ENCODE data around the gene OR2T34. TPM values are rescaled to one million over a fixed set of nuclear protein-coding genes. Genes with fewer than 3 reads are reported as not detected.

The OR2T34 gene
- polyA plus RNA-seq, 1 experiment: not detected

DNA sequence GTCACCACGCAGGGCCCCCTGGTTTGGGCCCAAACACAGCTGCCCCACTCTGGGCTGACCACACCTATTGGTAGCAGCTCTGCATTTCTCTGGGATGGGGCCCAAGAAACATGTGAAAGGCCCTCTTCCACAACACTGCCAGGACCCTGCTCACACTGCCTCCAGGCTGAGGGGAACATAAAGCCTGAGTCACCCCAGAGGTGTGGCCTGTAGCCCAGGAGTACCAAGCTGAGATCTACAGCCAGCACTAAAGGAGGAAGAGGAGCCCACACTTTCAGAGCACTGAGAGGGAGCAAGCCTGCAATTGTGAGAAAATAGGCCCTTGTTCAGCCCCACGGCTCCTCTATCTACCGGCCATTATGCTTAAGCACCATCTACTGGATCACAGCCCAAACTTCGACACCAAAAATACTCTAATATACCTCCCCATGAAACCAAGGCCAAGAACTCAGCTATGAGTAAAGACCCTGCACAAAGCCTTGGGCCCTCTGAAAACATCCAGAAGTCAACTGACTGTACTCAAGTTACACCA, 37.4 kb upstream of the OR2T34 start:
- CTCF ChIA-PET: interaction anchor here (0.6 kb wide), 1 partner anchor 195 kb away, joined by 3 read pairs; no protein-coding TSS in a partner anchor
- TF ChIP-seq, protein P1, sequence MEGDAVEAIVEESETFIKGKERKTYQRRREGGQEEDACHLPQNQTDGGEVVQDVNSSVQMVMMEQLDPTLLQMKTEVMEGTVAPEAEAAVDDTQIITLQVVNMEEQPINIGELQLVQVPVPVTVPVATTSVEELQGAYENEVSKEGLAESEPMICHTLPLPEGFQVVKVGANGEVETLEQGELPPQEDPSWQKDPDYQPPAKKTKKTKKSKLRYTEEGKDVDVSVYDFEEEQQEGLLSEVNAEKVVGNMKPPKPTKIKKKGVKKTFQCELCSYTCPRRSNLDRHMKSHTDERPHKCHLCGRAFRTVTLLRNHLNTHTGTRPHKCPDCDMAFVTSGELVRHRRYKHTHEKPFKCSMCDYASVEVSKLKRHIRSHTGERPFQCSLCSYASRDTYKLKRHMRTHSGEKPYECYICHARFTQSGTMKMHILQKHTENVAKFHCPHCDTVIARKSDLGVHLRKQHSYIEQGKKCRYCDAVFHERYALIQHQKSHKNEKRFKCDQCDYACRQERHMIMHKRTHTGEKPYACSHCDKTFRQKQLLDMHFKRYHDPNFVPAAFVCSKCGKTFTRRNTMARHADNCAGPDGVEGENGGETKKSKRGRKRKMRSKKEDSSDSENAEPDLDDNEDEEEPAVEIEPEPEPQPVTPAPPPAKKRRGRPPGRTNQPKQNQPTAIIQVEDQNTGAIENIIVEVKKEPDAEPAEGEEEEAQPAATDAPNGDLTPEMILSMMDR (IDR thresholded peaks at IDR 0.05; ENCODE audit: insufficient read depth, low read depth, low read length): no peak

GRCh38 chr1:248610301-248610700, 35.7 kb upstream of the OR2T34 start:
- TF ChIP-seq, protein P1 (IDR thresholded peaks at IDR 0.05; ENCODE audit: insufficient read depth, low read depth, low read length): no peak
- DNase-seq (ENCODE audit: low read depth): no peak
- no peak overlapping the region for H3K4me3 ChIP-seq (ENCODE audit: low read depth, low read length)
- H3K36me3 ChIP-seq (ENCODE audit: control insufficient read depth, insufficient read depth, low read length): no peaks in the 10 kb centered on the region
- ChIA-PET CTCF (no interaction called here), POLR2A (no interaction called here)
- no peaks in the 10 kb centered on the region for H3K27me3 ChIP-seq (ENCODE audit: control insufficient read depth, insufficient read depth, low read length)

More for the DNA sequence above, 37.4 kb upstream of the OR2T34 start:
- Histone ChIP-seq H3K27me3 (ENCODE audit: control insufficient read depth, insufficient read depth, low read length) (no peaks in the 10 kb centered on the region), H3K36me3 (ENCODE audit: control insufficient read depth, insufficient read depth, low read length) (no peaks in the 10 kb centered on the region), H3K4me3 (ENCODE audit: low read depth, low read length) (no peak overlapping the region)
- POLR2A ChIA-PET: no interaction called here
- DNase-seq (ENCODE audit: low read depth): no peak

- POLR2A ChIA-PET: no interaction called here
- TF ChIP-seq, protein P1 (IDR thresholded peaks at IDR 0.05; ENCODE audit: insufficient read depth, low read depth, low read length): no peak
- Histone ChIP-seq H3K36me3 (ENCODE audit: control insufficient read depth, insufficient read depth, low read length) (no peaks in the 10 kb centered on the region), H3K4me3 (ENCODE audit: low read depth, low read length) (no peak overlapping the region), H3K27me3 (ENCODE audit: control insufficient read depth, insufficient read depth, low read length) (no peaks in the 10 kb centered on the region)
- no peak for DNase-seq (ENCODE audit: low read depth)
- CTCF ChIA-PET: no interaction called here
These were observed 24.8 kb upstream of the OR2T34 start for GRCh38 chr1:248599396-248599795.

DNA sequence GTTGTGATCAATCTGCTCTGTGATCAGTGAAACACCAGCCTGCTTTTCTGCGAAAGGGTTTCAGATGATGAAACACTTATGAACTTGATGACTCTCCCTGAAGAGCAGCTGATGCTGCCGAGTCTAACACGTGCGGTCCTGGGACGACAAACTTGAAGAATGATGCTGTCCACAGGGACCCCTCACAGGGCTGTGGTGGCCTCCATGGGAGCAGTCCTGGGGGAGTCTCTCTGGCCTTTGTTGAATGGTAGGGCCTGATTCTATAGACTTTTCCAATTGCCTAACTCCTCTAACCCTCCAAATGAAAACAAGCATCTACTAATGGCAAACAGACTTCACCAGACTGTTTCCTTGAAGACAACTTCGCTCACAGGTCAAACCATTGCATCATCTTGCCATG, 23.0 kb upstream of the OR2T34 start, which contains the start of gene OR2T10:
TSS of gene OR2T10 (minus strand) at position 112 of the 400 bp plus-strand sequence. CDS start 3,932 bp downstream, outside the sequence.
- Histone ChIP-seq H3K36me3 (ENCODE audit: control insufficient read depth, insufficient read depth, low read length) (no peaks in the 10 kb centered on the region), H3K4me3 (ENCODE audit: low read depth, low read length) (no peak within 1 kb of the TSS), H3K27me3 (ENCODE audit: control insufficient read depth, insufficient read depth, low read length) (no peaks in the 10 kb centered on the region)
- no peak for DNase-seq (ENCODE audit: low read depth)
- POLR2A ChIA-PET: no interaction called here
- TF ChIP-seq, protein P1 (IDR thresholded peaks at IDR 0.05; ENCODE audit: insufficient read depth, low read depth, low read length): no peak
- CTCF ChIA-PET: no interaction called here

DNA sequence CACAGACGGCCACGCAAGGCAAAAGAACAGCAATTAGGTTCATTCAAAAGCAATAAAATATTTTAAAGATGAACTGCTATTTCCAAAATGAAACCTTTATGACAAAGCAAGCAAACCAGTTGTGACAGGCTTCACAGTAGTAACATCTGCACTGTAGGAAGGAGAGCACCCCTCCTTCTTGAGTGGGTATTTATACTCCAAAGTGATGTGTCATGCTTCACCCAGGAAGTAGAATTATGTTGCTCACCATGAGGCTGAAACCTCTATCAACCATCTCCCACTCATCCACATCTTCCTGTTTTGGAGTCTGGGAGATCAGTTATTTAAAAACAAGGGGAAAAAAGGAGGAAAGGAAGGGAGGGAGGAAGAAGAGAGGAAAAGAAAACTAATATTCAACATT, 22.1 kb upstream of the OR2T34 start:
- Histone ChIP-seq H3K27me3 (ENCODE audit: control insufficient read depth, insufficient read depth, low read length) (no peaks in the 10 kb centered on the region), H3K4me3 (ENCODE audit: low read depth, low read length) (no peak overlapping the region), H3K36me3 (ENCODE audit: control insufficient read depth, insufficient read depth, low read length) (no peaks in the 10 kb centered on the region)
- CTCF ChIA-PET: no interaction called here
- TF ChIP-seq, protein P1 (IDR thresholded peaks at IDR 0.05; ENCODE audit: insufficient read depth, low read depth, low read length): no peak
- no peak for DNase-seq (ENCODE audit: low read depth)
- POLR2A ChIA-PET: no interaction called here

Data from BJ (cell line).